HG03135 (cell line): ENCODE measurements around the gene KMO.

Experiments
- ATAC-seq: cut with Tn5 transposase; IDR thresholded peaks from one replicate; pipeline ENCODE4 v1.9.1; 2021; ENCODE audit warnings: mild to moderate bottlenecking, moderate library complexity; ENCODE audit not compliant: unreplicated experiment

Gene KMO

GRCh38 chr1:241536304-241536703, 4.1 kb downstream of the KMO start:
- no peak for ATAC-seq

GRCh38 chr1:241536969-241537368, 4.8 kb downstream of the KMO start:
- no peak for ATAC-seq

GRCh38 chr1:241542199-241542907, 10.2 kb downstream of the KMO start:
- no peak for ATAC-seq

- ATAC-seq: no peak
These were observed 15.8 kb downstream of the KMO start for GRCh38 chr1:241548008-241548407.

GRCh38 chr1:241550318-241550717, 18.1 kb downstream of the KMO start:
- no peak for ATAC-seq

- ATAC-seq: peak; percentile 84
These were observed 19.8 kb downstream of the KMO start for GRCh38 chr1:241551759-241552638.

GRCh38 chr1:241553886-241554592, 21.9 kb downstream of the KMO start:
- ATAC-seq: no peak

- no peak for ATAC-seq
These were observed 23.3 kb downstream of the KMO start for GRCh38 chr1:241555526-241555925.

GRCh38 chr1:241557031-241557430, 24.9 kb downstream of the KMO start:
- ATAC-seq: no peak

- ATAC-seq: no peak
These were observed 25.5 kb downstream of the KMO start for GRCh38 chr1:241557551-241558193.

- no peak for ATAC-seq
These were observed 28.1 kb downstream of the KMO start for GRCh38 chr1:241560146-241560848.

- ATAC-seq: no peak
These were observed 28.6 kb downstream of the KMO start for GRCh38 chr1:241560849-241561187.

- no peak for ATAC-seq
These were observed 37.7 kb downstream of the KMO start for GRCh38 chr1:241569848-241570247.

GRCh38 chr1:241574154-241574553, 42.0 kb downstream of the KMO start:
- no peak for ATAC-seq

GRCh38 chr1:241579434-241579833, 47.3 kb downstream of the KMO start:
- ATAC-seq: no peak

GRCh38 chr1:241582921-241583321, 50.7 kb downstream of the KMO start:
- no peak for ATAC-seq

GRCh38 chr1:241586905-241587512, 54.8 kb downstream of the KMO start:
- no peak for ATAC-seq

- no peak for ATAC-seq
These were observed 57.3 kb downstream of the KMO start for GRCh38 chr1:241589521-241589920.

GRCh38 chr1:241590719-241591118, 58.5 kb downstream of the KMO start:
- ATAC-seq: no peak

GRCh38 chr1:241591317-241591716, 59.1 kb downstream of the KMO start:
- ATAC-seq: no peak
